IMR-90 (cell line): Measurements from ENCODE around the gene CAGE1.

Experiments
- BHLHE40 ChIP-seq: fragments of 150-350 bp; IDR thresholded peaks from 2 replicates; pipeline ENCODE4 v1.6.1; 2016; ENCODE audit warnings: mild to moderate bottlenecking, low read depth, low read length
- CEBPB ChIP-seq: IDR thresholded peaks from 2 replicates; pipeline ENCODE4 v1.6.1; 2012; ENCODE audit warnings: low read depth, low read length, improper control_type of control experiment
- CTCF ChIP-seq: conservative IDR thresholded peaks from 2 replicates; pipeline ENCODE4 v1.5.1; 2012; ENCODE audit warnings: mild to moderate bottlenecking, low read depth, low read length, improper control_type of control experiment
- FOS ChIP-seq: fragments of 150-350 bp; IDR thresholded peaks from 2 replicates; pipeline ENCODE4 v1.6.1; 2016; ENCODE audit warnings: low read depth, low read length
- MAFK ChIP-seq: IDR thresholded peaks from 2 replicates; pipeline ENCODE4 v1.6.1; 2012; ENCODE audit warnings: low read depth, low read length, improper control_type of control experiment
- MAZ ChIP-seq: IDR thresholded peaks from 2 replicates; pipeline ENCODE4 v1.6.1; 2012; ENCODE audit warnings: low read depth, mild to moderate bottlenecking, low read length, improper control_type of control experiment, moderate library complexity, borderline replicate concordance
- MXI1 ChIP-seq: IDR thresholded peaks from 2 replicates; pipeline ENCODE4 v1.6.1; 2012; ENCODE audit warnings: low read depth, mild to moderate bottlenecking, low read length, moderate library complexity, borderline replicate concordance
- POLR2A ChIP-seq: IDR thresholded peaks from 2 replicates; pipeline ENCODE4 v1.6.1; 2012; ENCODE audit warnings: mild to moderate bottlenecking, low read depth, low read length

GRCh38 chr6:7328243-7328642 lies 61.3 kb downstream of the CAGE1 start:
- TF ChIP-seq CTCF (no peak), POLR2A (no peak), MAZ (no peak), MAFK (no peak), CEBPB (no peak), MXI1 (no peak), FOS (no peak), BHLHE40 (no peak)
